Esophagus mucosa (tissue), 1 donor: Measurements from ENCODE around the gene INSRR. TPM values are rescaled to one million over a fixed set of nuclear protein-coding genes. Genes with fewer than 3 reads are reported as not detected.

Experiments
- ATAC-seq: fragments of 200-7000 bp; cut with Tn5 transposase; one replicate; pipeline ENCODE4 v1.9.1; 2020
- total RNA-seq: library from RNA; stranded (reverse); gene quantifications from one replicate; pipeline ENCODE4 v1.2.4, GENCODE V29; 2023
- donor health status: DM: yes; HTN: yes; CAD: no.

The INSRR gene
- total RNA-seq, 1 donor from 2014 or later = not detected

DNA sequence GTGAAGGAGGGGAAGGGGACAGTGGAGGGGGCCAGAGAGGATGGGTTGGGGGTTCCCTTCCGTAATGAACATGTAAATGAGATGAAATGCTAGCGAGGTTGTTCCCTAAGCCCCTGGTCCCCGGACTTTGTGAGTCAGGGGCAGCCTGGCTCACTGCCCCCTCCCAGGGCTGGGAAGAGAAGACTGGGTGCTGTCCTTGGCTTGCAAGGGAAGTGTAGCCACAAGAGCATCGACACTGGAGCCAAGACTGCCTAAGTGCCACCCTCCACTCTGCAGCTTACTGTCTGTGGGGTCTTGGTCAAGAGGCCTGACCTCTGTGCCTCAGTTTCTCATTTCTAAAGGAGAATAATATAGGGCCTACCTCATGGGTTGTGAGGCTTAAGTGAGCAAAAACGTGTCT lies 35.1 kb upstream of the INSRR start:
- ATAC-seq = no peak

DNA sequence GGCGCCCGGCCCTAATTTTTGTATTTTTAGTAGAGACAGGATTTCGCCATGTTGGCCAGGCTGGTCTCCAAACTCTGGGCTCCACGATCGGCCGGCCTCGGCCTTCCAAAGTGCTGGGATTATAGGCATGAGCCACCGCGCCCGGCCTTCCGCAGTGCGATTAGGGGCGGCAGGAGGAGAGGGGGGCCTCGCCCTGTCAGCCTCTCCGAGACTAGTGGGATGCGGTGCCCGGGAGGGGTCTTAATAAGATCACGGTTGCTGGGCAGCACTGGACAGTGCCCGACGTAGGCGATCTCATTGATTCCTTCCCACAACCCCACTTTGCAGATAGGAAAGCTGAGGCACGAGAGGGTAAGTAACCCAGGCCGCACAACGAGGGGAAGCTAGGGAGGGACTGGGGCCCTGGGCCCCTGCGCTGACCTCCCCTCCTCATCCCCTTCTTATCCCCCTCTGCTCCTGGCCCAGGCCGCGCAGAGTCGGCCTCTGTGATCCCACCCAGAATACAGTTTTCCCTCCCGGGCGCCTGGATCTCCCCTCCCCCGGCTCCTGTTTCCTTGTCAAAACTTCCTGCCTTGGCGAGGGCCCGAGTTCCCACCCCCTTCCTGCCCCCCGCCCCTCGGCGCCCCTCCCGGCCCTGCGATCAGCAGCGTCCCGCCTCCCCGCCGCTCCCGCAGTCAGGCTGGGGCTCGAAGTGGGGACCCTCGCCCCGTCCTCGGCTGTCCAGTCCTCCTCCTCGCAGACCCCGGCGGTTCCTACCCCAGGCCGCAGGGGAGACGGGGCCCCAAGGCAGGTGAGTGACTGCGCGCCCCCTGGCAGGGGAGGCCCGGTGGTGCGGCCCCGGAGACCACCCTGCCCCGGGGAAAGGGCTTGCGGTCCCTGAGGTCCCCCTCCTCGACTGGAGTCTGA lies 34.4 kb upstream of the INSRR start, which contains the start of gene PEAR1:
Gene PEAR1, plus strand, starts transcription at position 671 of the 906 bp plus-strand sequence. CDS start 10,209 bp downstream, outside the sequence.
- no peak for ATAC-seq

DNA sequence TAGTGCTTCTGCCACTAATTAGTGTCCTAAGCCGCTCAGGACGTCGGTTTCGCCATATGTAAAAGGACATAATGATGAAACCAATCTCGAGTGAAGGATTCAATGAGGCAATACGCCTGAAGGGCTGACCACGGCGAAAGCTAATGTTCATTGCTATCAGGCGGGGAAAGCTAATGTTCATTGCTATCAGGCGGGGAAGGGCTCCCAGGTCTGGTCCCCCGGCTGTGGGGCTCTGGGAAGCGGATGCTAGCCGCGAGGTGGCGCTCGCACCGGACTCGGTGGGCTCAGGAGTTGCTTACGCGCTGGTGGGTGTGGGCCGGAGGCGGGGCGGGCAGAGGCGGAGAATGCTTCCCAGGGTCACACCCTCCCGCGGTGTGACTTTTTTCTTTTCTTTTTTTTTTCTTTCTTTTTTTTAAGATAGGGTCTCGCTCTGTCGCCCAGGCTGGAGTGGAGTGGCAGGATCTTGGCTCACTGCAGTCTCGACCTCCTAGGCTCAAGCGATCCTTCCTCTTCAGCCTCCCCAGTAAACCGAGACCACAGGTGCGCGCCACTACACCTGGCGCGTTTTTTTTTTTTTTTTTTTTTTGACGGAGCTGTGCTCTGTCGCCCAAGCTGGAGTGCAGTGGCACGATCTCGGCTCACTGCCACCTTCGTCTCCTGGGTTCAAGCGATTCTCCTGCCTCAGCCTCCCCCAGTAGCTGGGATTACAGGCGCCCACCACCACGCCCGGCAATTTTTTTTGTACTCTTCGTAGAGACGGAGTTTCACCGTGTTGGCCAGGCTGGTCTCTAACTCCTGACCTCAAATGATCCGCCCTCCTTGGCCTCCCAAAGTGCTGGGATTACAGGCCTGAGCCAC lies 33.5 kb upstream of the INSRR start:
- ATAC-seq = peak; percentile 88

GRCh38 chr1:156889802-156890580 lies 31.1 kb upstream of the INSRR start:
- peak; percentile 33 for ATAC-seq

DNA sequence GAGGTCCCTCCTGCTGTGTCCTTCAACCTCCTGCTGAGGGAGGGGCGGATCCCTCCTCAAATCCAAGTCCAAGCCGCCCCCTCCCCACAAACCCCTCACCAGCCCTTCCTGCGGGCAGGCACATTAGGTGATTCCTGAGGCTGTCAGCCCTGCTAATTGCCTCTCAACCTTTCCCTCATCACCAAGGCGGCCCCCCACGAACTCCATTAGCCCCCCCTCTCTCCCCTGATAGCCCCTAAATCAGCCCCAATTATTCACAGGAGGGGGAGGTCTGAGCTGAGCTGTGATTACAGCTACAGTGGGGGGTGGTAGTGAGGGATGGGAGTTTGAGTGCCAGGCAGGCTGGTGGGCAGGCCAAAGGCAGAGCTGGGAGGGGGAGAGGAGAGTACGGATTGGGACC lies 28.8 kb upstream of the INSRR start:
- no peak for ATAC-seq

GRCh38 chr1:156887317-156887716 lies 28.4 kb upstream of the INSRR start:
- ATAC-seq = no peak

DNA sequence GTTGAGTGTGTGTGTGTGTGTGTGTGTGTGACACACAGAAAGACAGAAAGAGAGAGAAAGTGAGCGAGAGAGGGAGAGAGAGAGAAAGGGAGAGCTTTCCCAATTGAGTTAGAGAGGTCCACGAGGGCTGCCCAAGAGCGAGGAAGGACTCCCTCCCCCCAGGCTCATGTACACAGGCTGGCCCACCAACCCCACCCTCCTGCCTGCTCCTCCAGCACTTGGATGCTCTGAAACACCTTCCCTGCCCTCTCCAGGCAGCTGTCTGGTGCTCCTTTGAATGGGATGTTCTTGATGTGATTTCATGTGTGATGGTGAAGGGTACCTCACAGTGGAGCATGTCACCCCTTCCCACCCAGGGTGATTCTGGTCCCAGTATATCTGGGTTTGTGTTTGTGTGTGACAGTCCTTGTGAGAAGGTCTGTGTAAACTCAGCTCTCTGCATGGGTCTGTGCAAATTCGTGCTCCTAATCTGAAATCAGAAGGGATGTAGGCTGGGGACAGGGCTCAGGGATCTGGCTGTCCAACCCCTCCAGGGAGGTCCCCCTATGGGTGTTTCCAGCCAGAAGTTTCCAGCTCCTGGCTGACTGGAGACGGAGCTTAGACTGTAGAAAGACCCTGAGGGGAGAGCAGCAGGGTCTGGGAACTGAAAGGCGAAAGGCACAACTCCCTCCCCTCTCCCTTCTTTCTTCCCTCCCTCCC lies 27.8 kb upstream of the INSRR start:
- ATAC-seq = no peak

GRCh38 chr1:156885880-156886355 lies 27.0 kb upstream of the INSRR start:
- no peak for ATAC-seq

DNA sequence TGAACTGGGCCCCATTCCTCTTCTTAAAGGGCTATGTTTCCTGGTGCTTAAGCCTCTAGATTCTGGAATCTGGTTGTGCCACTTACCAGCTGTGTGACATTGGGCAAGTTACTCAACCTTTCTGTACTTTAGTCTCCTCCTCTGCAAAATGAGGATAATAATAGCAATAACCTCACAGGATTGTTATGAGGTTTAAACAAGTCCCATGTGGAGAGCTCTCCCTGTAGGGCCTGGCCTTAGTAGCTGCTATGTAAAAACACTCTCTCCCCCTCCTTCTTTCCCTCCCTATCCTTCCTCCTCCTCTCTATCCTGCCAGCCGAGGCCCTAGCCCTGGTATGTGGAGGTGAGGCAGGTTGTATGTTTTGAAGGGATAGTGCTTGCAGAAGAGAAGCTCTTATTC lies 26.4 kb upstream of the INSRR start:
- ATAC-seq = no peak

- no peak for ATAC-seq
Measured at GRCh38 chr1:156884560-156885184, 25.8 kb upstream of the INSRR start.

DNA sequence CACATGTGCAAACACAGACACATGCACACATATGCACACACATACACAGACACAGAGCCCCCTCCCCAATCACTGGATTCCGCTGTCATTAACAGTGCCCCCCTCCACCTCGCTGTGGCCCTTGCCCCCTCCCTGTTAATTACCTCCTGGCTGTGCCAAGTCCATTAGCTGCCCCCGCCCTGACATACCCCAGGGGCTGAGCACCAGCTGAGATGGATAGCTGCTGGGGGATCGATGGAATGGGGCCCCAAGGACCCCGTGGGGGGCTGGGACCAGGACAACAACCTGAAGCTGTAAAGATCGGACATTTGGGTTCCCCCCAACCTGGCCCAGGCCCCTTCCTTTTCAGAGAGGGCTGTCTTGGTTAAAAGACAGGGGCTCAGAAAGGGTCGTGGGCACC lies 25.0 kb upstream of the INSRR start:
- no peak for ATAC-seq

DNA sequence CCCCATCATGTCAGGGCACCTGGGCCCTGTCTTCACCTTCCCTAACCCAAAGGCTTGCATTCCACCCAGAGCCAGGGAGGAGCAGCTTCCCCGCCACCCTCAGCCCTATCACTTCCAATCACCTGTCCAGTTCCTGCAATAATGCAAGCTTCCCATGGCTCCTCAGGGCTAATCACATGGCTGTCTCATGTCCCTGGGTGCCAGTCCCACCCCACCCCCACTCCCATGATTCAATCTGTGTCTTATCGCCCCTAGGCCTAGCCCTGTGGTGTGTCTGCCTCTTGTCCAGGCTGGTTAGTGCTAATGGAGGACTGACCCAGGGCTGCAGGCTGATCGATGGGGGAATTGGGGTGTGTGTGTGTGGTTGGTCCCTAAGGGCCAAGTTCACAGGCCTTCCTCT lies 23.6 kb upstream of the INSRR start:
- ATAC-seq = no peak

GRCh38 chr1:156881663-156882062 lies 22.7 kb upstream of the INSRR start:
- no peak for ATAC-seq

DNA sequence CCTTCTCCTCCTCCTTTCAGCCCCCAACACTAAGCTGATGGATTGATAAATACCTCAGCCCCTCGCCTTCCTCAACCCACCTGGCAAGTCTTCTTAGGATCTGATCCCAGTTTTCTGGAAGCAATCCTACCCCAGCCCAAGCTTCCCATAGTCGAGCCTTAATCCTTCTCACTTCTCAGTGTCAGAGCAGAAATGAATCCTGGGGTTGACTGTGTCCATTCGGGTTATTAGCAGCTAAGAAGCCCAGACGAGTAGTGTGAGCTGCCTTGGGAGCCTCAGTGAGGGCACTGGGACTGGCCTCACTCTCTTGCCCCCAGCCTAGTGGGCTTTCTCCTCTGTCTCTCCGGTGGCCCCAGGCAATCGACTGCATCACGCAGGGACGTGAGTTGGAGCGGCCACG lies 22.2 kb upstream of the INSRR start:
- no peak for ATAC-seq

- no peak for ATAC-seq
Measured at GRCh38 chr1:156880473-156880872, 21.6 kb upstream of the INSRR start.

GRCh38 chr1:156879876-156880275 lies 21.0 kb upstream of the INSRR start:
- no peak for ATAC-seq

- ATAC-seq = no peak
Measured at GRCh38 chr1:156877433-156878170, 18.7 kb upstream of the INSRR start.

- no peak for ATAC-seq
Measured at GRCh38 chr1:156876281-156876680, 17.4 kb upstream of the INSRR start.

DNA sequence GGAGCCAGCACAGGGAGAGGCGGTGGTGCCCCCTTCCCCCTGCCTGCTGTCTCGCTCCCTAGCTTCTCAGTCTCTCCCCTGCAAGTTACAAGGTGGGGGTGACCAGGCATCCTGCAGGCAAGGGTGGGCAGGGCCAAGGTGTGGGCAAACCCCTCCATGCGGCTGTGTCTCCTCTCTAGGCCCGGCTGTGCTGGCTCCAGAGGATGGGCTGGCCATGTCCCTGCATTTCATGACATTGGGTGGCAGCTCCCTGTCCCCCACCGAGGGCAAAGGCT lies 16.4 kb upstream of the INSRR start:
- ATAC-seq = no peak

- no peak for ATAC-seq
Measured at GRCh38 chr1:156874572-156875340, 15.8 kb upstream of the INSRR start.
